ENCODE data around the gene MED27. TPM values are rescaled to one million over a fixed set of nuclear protein-coding genes. Genes with fewer than 3 reads are reported as not detected.

MED27 gene
- total RNA-seq, 1 experiment from 2014 or later, result 38.4 TPM

GRCh38 chr9:132014218-132014805 lies 65.4 kb downstream of the MED27 start:
- H3K9me3 ChIP-seq (ENCODE audit: low read length), result no peaks in the 10 kb centered on the region
- CTCF ChIA-PET, result no interaction called here
- no peaks in the 10 kb centered on the region for H3K27me3 ChIP-seq (ENCODE audit: low read length)
- H3K9me2 ChIP-seq (replicated peaks; ENCODE audit: low read length), result no peaks in the 10 kb centered on the region
- DNase-seq, result no peak
- TF ChIP-seq EZH2 (IDR thresholded peaks at IDR 0.05; ENCODE audit: low read length, unreplicated experiment), result no peak
- TF ChIP-seq EZH2phosphoT487 (IDR thresholded peaks at IDR 0.05; ENCODE audit: borderline replicate concordance, low read length), result no peak
- no peak for TF ChIP-seq CTCF (conservative IDR thresholded peaks at IDR 0.05; ENCODE audit: low read depth, low read length)
- no peak overlapping the region for H3K4me3 ChIP-seq (ENCODE audit: low read length)
- BruUV-seq (replicated peaks), result no TSS peak
- H4K20me1 ChIP-seq (ENCODE audit: low read length), result no peaks in the 10 kb centered on the region
- H3K36me3 ChIP-seq (ENCODE audit: low read depth, low read length), result peaks cover 20% of the 10 kb centered on the region
- H3F3A ChIP-seq (ENCODE audit: low read length, unreplicated experiment), result no peaks in the 10 kb centered on the region
- H3K4me1 ChIP-seq (ENCODE audit: insufficient read depth, low read length), result peaks cover 14% of the 10 kb centered on the region
- intact Hi-C loops (cut with micrococcal nuclease), result no loop called here
- H2AFZ ChIP-seq (ENCODE audit: low read length), result no peak overlapping the region
- H3K4me2 ChIP-seq (ENCODE audit: low read length), result no peak overlapping the region
- POLR2A ChIA-PET (ENCODE audit: unreplicated experiment), result no interaction called here
- no peak overlapping the region for H3K27ac ChIP-seq (ENCODE audit: low read length)
- no peak overlapping the region for H3K9ac ChIP-seq (ENCODE audit: low read length)
- no peak for ATAC-seq
- H3K79me2 ChIP-seq (ENCODE audit: low read length), result peaks cover 40% of the 10 kb centered on the region

- Histone ChIP-seq H3K4me3 (ENCODE audit: low read length) (no peak overlapping the region), H3F3A (ENCODE audit: low read length, unreplicated experiment) (no peaks in the 10 kb centered on the region), H3K9ac (ENCODE audit: low read length) (no peak overlapping the region), H3K36me3 (ENCODE audit: low read depth, low read length) (peaks cover 20% of the 10 kb centered on the region), H3K9me3 (ENCODE audit: low read length) (no peaks in the 10 kb centered on the region), H3K79me2 (ENCODE audit: low read length) (peaks cover 29% of the 10 kb centered on the region), H2AFZ (ENCODE audit: low read length) (no peak overlapping the region), H3K27ac (ENCODE audit: low read length) (0 out of 2 replicates have a peak overlapping the region, but pooled peaks have one; percentile 13), H3K9me2 (replicated peaks; ENCODE audit: low read length) (no peaks in the 10 kb centered on the region), H3K27me3 (ENCODE audit: low read length) (no peaks in the 10 kb centered on the region), H3K4me1 (ENCODE audit: insufficient read depth, low read length) (peaks cover 28% of the 10 kb centered on the region), H3K4me2 (ENCODE audit: low read length) (no peak overlapping the region), H4K20me1 (ENCODE audit: low read length) (no peaks in the 10 kb centered on the region)
- no peak for TF ChIP-seq CTCF (conservative IDR thresholded peaks at IDR 0.05; ENCODE audit: low read depth, low read length)
- TF ChIP-seq EZH2 (IDR thresholded peaks at IDR 0.05; ENCODE audit: low read length, unreplicated experiment), result no peak
- no peak for TF ChIP-seq EZH2phosphoT487 (IDR thresholded peaks at IDR 0.05; ENCODE audit: borderline replicate concordance, low read length)
- POLR2A ChIA-PET (ENCODE audit: unreplicated experiment), result interaction anchor here (0.7 kb wide), 1 partner anchor 65 kb away, joined by 3 read pairs; no protein-coding TSS in a partner anchor
- no peak; the same call in 1 of the 2 replicates for ATAC-seq
- CTCF ChIA-PET, result no interaction called here
- intact Hi-C loops (cut with micrococcal nuclease), result no loop called here
- peak; percentile 39 for DNase-seq
- BruUV-seq (replicated peaks), result no TSS peak
Measured at GRCh38 chr9:132012704-132013357, 66.8 kb downstream of the MED27 start.

- Histone ChIP-seq H3K9me2 (replicated peaks; ENCODE audit: low read length) (no peaks in the 10 kb centered on the region), H3K4me3 (ENCODE audit: low read length) (no peak overlapping the region), H4K20me1 (ENCODE audit: low read length) (no peaks in the 10 kb centered on the region), H3K9me3 (ENCODE audit: low read length) (no peaks in the 10 kb centered on the region), H3K9ac (ENCODE audit: low read length) (no peak overlapping the region), H3K4me1 (ENCODE audit: insufficient read depth, low read length) (peaks cover 37% of the 10 kb centered on the region), H3F3A (ENCODE audit: low read length, unreplicated experiment) (no peaks in the 10 kb centered on the region), H3K4me2 (ENCODE audit: low read length) (no peak overlapping the region), H3K79me2 (ENCODE audit: low read length) (peaks cover 38% of the 10 kb centered on the region), H2AFZ (ENCODE audit: low read length) (no peak overlapping the region), H3K27me3 (ENCODE audit: low read length) (no peaks in the 10 kb centered on the region), H3K27ac (ENCODE audit: low read length) (no peak overlapping the region), H3K36me3 (ENCODE audit: low read depth, low read length) (peaks cover 20% of the 10 kb centered on the region)
- no TSS peak for BruUV-seq (replicated peaks)
- ATAC-seq, result no peak
- no peak for DNase-seq
- POLR2A ChIA-PET (ENCODE audit: unreplicated experiment), result no interaction called here
- CTCF ChIA-PET, result interaction anchor here (0.5 kb wide), 1 partner anchor 154 kb away, joined by 3 read pairs; no protein-coding TSS in a partner anchor
- TF ChIP-seq CTCF (conservative IDR thresholded peaks at IDR 0.05; ENCODE audit: low read depth, low read length), result no peak
- TF ChIP-seq EZH2 (IDR thresholded peaks at IDR 0.05; ENCODE audit: low read length, unreplicated experiment), result no peak
- no peak for TF ChIP-seq EZH2phosphoT487 (IDR thresholded peaks at IDR 0.05; ENCODE audit: borderline replicate concordance, low read length)
- intact Hi-C loops (cut with micrococcal nuclease), result no loop called here
Measured at GRCh38 chr9:132011896-132012295, 67.8 kb downstream of the MED27 start.
